Right lobe of liver (tissue), 4 donors: ENCODE data around the gene BMP8A.

Source experiments
- CTCF ChIP-seq, 4 donors: fragments of 200-600 bp in 3 of 4; fragments of 450-650 bp in 1 of 4; IDR thresholded peaks; one replicate each; pipeline versions ENCODE4 v1.5.1 to v1.8.0; 2016 to 2022; ENCODE audit warnings: antibody characterized with exemption in 4 of 4, mild to moderate bottlenecking in 2 of 4
- POLR2A ChIP-seq: fragments of 450-650 bp; IDR thresholded peaks from one replicate; pipeline ENCODE4 v1.6.1; 2017; ENCODE audit warnings: antibody characterized with exemption, mild to moderate bottlenecking
- donor health status: DM: no; HTN: no; CAD: no.
- donor health status: DM: no; HTN: no; CAD: no.
- donor health status: DM: no; HTN: yes; CAD: no.

DNA sequence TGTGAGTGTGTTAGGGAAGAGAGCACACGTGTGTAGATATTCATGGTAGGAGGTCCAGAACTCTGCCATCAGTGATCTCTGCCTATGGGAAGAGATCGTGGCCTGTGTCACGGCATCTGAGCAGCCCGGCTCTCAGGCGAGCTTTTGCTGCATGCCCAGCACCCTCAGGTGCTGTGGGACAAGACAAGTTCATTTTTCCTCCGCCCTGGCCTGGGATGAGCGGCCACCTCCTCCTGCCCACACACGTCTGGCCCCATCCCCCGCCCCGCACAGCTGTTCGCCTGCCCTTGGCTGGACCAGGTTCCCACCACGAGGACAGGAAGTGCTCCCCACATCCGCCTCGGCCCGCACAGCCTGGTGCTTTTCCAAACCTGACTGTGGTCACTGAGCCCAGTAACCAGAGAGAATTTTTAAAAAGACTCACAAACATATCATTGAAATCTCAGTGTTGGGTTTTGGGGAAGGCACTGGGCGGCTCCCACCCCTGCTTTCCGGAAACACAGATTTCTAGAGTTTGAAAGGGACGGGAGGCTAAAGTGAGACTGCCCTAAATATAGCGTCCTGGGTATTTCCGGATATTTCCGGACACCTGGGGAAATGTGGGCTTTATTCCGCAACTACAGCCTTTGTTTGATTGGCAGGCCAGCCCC is 18.0 kb downstream of the BMP8A start:
- no peak for TF ChIP-seq CTCF (IDR thresholded peaks at IDR 0.05)
- no peak for TF ChIP-seq POLR2A
